ENCODE results near the gene TAF5L.

GRCh38 chr1:229544587-229544986 lies 81.3 kb downstream of the TAF5L start:
- TF ChIP-seq EZH2phosphoT487 (IDR thresholded peaks at IDR 0.05; ENCODE audit: insufficient read depth, low read depth) (no peak), EZH2 (IDR thresholded peaks at IDR 0.05; ENCODE audit: insufficient read depth, poor library complexity, severe bottlenecking) (no peak)
